HEK293 (cell line): ENCODE measurements around the gene SPTAN1.

ENCODE experiments used
- EGR2 ChIP-seq: fragments of 450-650 bp; formaldehyde crosslinking; IDR thresholded peaks from 2 replicates; pipeline ENCODE4 v1.5.1; 2016; ENCODE audit warnings: low read depth, missing biosample characterization, missing genetic modification characterization
- FEZF1 ChIP-seq: fragments of 450-650 bp; formaldehyde crosslinking; IDR thresholded peaks from 2 replicates; pipeline ENCODE4 v1.5.1; 2016; ENCODE audit warnings: missing biosample characterization, missing genetic modification characterization
- GLIS2 ChIP-seq: fragments of 450-650 bp; formaldehyde crosslinking; IDR thresholded peaks from 2 replicates; pipeline ENCODE4 v1.5.1; 2016; ENCODE audit warnings: missing biosample characterization, missing genetic modification characterization
- HOXC10 ChIP-seq: sonication (generic); formaldehyde crosslinking; IDR thresholded peaks from 2 replicates; pipeline ENCODE4 v1.8.1; 2023; ENCODE audit warnings: mild to moderate bottlenecking, missing genetic modification reagents
- KLF8 ChIP-seq: fragments of 450-650 bp; formaldehyde crosslinking; IDR thresholded peaks from 2 replicates; pipeline ENCODE4 v1.5.1; 2016; ENCODE audit warnings: missing biosample characterization, missing genetic modification characterization
- TRIM28 ChIP-seq: IDR thresholded peaks from 2 replicates; pipeline ENCODE4 v1.6.1; 2011; ENCODE audit warnings: low read length, control low read depth, borderline replicate concordance
- YY1 ChIP-seq: fragments of 450-650 bp; formaldehyde crosslinking; IDR thresholded peaks from 2 replicates; pipeline ENCODE4 v1.5.1; 2018; ENCODE audit warnings: missing biosample characterization, missing genetic modification characterization
- ZBTB21 ChIP-seq: fragments of 450-650 bp; formaldehyde crosslinking; IDR thresholded peaks from 2 replicates; pipeline ENCODE4 v1.5.1; 2017; ENCODE audit warnings: missing biosample characterization, missing genetic modification characterization
- ZFP69B ChIP-seq: fragments of 450-650 bp; formaldehyde crosslinking; IDR thresholded peaks from 2 replicates; pipeline ENCODE4 v1.5.1; 2016; ENCODE audit warnings: missing biosample characterization, missing genetic modification characterization
- ZNF10 ChIP-seq: fragments of 450-650 bp; formaldehyde crosslinking; IDR thresholded peaks from 2 replicates; pipeline ENCODE4 v1.5.1; 2017; ENCODE audit warnings: missing biosample characterization, missing genetic modification characterization
- ZNF140 ChIP-seq: fragments of 450-650 bp; formaldehyde crosslinking; IDR thresholded peaks from 2 replicates; pipeline ENCODE4 v1.5.1; 2016; ENCODE audit warnings: missing biosample characterization, missing genetic modification characterization
- ZNF211 ChIP-seq: fragments of 450-650 bp; formaldehyde crosslinking; IDR thresholded peaks from 2 replicates; pipeline ENCODE4 v1.5.1; 2016; ENCODE audit warnings: low read depth, missing biosample characterization, missing genetic modification characterization
- ZNF23 ChIP-seq: fragments of 450-650 bp; formaldehyde crosslinking; IDR thresholded peaks from 2 replicates; pipeline ENCODE4 v1.5.1; 2016; ENCODE audit warnings: missing biosample characterization, missing genetic modification characterization, borderline replicate concordance
- ZNF394 ChIP-seq: fragments of 450-650 bp; formaldehyde crosslinking; IDR thresholded peaks from 2 replicates; pipeline ENCODE4 v1.5.1; 2016; ENCODE audit warnings: missing biosample characterization, missing genetic modification characterization, mild to moderate bottlenecking, moderate library complexity, borderline replicate concordance
- ZNF433 ChIP-seq: fragments of 450-650 bp; formaldehyde crosslinking; IDR thresholded peaks from 2 replicates; pipeline ENCODE4 v1.5.1; 2016; ENCODE audit warnings: missing biosample characterization, missing genetic modification characterization, low read depth
- ZNF658 ChIP-seq: fragments of 450-650 bp; formaldehyde crosslinking; IDR thresholded peaks from 2 replicates; pipeline ENCODE4; 2016; ENCODE audit warnings: missing biosample characterization, missing genetic modification characterization
- ZNF768 ChIP-seq: fragments of 450-650 bp; formaldehyde crosslinking; IDR thresholded peaks from 2 replicates; pipeline ENCODE4 v1.5.1; 2018; ENCODE audit warnings: missing biosample characterization, mild to moderate bottlenecking, missing genetic modification characterization
- ZNF777 ChIP-seq: fragments of 450-650 bp; formaldehyde crosslinking; IDR thresholded peaks from 2 replicates; pipeline ENCODE4 v1.5.1; 2017; ENCODE audit warnings: missing biosample characterization, missing genetic modification characterization, borderline replicate concordance
- TF ChIP-seq, protein P1 (sequence below): fragments of 450-650 bp; formaldehyde crosslinking; IDR thresholded peaks from 2 replicates; pipeline ENCODE4 v1.5.1; 2016; ENCODE audit warnings: missing biosample characterization, missing genetic modification characterization
- TF ChIP-seq, protein P2 (sequence below): fragments of 450-650 bp; formaldehyde crosslinking; IDR thresholded peaks from 2 replicates; pipeline ENCODE4 v1.5.1; 2016; ENCODE audit warnings: missing biosample characterization, missing genetic modification characterization
- TF ChIP-seq, protein P3 (sequence below): fragments of 450-650 bp; formaldehyde crosslinking; optimal IDR thresholded peaks from 2 replicates; pipeline ENCODE3; 2016; ENCODE audit warnings: missing biosample characterization, mild to moderate bottlenecking, missing genetic modification characterization
- TF ChIP-seq, protein P4 (sequence below): fragments of 450-650 bp; IDR thresholded peaks from 2 replicates; pipeline ENCODE4 v1.5.1; 2018; ENCODE audit warnings: missing biosample characterization, mild to moderate bottlenecking, missing genetic modification characterization
- TF ChIP-seq, protein P5 (sequence below): fragments of 450-650 bp; formaldehyde crosslinking; IDR thresholded peaks from 2 replicates; pipeline ENCODE4 v1.5.1; 2016; ENCODE audit warnings: missing biosample characterization, missing genetic modification characterization
- TF ChIP-seq, protein P6 (sequence below): IDR thresholded peaks from 2 replicates; pipeline ENCODE4 v1.6.1; 2011; ENCODE audit warnings: mild to moderate bottlenecking, low read depth, low read length, borderline replicate concordance
- TF ChIP-seq, protein P7 (sequence below): fragments of 450-650 bp; formaldehyde crosslinking; IDR thresholded peaks from 2 replicates; pipeline ENCODE4 v1.5.1; 2016; ENCODE audit warnings: missing biosample characterization, missing genetic modification characterization
- TF ChIP-seq, protein P8 (sequence below): fragments of 450-650 bp; formaldehyde crosslinking; conservative IDR thresholded peaks from 2 replicates; pipeline ENCODE4 v1.5.1; 2016; ENCODE audit warnings: low read depth, missing biosample characterization, missing genetic modification characterization

SPTAN1 gene

DNA sequence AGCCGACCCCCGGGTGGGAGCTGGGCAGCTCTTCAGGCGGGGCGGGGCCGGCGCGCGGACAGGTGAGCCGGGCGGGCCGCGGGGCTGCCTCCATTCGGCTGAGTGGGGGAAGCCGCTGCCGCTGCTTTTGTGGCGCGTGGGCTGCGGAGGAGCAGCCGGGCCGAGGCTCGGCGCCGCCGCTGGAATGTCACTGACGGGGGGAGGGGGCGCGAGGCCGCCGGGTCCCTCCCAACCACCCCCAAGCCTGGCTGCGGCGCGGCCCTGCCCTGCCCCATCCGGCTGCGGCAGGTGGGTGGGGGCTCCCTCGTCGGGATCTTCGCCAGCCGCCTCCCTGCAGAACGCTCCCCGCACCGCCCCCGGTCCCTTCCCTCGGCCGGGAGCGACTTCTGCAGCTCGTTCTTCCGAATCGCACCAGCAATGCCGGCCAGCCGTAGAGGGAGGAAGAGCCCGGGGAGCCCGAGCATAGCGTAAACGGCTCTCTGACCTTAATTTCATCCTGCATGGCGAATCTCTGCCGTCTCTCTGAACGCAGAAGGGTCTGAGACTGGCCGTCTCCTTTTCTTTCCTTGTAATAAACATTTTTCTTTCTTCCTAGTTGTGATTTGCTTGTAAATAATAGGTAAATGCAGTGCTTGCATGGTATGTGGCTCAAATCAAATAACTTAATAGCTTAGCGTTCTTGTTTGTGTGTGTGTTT lies 505 bp downstream of the SPTAN1 start (continued):
- TF ChIP-seq ZNF777 (tag by site-specific recombination): no peak
- peak; percentile 88 for TF ChIP-seq EGR2
- TF ChIP-seq, protein P1, sequence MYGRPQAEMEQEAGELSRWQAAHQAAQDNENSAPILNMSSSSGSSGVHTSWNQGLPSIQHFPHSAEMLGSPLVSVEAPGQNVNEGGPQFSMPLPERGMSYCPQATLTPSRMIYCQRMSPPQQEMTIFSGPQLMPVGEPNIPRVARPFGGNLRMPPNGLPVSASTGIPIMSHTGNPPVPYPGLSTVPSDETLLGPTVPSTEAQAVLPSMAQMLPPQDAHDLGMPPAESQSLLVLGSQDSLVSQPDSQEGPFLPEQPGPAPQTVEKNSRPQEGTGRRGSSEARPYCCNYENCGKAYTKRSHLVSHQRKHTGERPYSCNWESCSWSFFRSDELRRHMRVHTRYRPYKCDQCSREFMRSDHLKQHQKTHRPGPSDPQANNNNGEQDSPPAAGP: 0 out of 2 replicates have a peak, but pooled peaks have one; percentile 50
- TF ChIP-seq, protein P2, sequence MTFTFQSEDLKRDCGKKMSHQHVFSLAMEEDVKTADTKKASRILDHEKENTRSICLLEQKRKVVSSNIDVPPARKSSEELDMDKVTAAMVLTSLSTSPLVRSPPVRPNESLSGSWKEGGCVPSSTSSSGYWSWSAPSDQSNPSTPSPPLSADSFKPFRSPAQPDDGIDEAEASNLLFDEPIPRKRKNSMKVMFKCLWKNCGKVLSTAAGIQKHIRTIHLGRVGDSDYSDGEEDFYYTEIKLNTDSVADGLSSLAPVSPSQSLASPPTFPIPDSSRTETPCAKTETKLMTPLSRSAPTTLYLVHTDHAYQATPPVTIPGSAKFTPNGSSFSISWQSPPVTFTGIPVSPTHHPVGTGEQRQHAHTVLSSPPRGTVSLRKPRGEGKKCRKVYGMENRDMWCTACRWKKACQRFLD (tag by site-specific recombination): no peak
- TF ChIP-seq GLIS2 (tag by site-specific recombination): peak; percentile 87
- TF ChIP-seq ZNF394: no peak
- TF ChIP-seq KLF8 (tag by site-specific recombination): peak; percentile 62; the same call in 1 of the 2 replicates
- TF ChIP-seq, protein P3, sequence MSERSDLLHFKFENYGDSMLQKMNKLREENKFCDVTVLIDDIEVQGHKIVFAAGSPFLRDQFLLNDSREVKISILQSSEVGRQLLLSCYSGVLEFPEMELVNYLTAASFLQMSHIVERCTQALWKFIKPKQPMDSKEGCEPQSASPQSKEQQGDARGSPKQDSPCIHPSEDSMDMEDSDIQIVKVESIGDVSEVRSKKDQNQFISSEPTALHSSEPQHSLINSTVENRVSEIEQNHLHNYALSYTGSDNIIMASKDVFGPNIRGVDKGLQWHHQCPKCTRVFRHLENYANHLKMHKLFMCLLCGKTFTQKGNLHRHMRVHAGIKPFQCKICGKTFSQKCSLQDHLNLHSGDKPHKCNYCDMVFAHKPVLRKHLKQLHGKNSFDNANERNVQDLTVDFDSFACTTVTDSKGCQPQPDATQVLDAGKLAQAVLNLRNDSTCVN (tag by site-specific recombination): peak; percentile 55
- TF ChIP-seq, protein P4, sequence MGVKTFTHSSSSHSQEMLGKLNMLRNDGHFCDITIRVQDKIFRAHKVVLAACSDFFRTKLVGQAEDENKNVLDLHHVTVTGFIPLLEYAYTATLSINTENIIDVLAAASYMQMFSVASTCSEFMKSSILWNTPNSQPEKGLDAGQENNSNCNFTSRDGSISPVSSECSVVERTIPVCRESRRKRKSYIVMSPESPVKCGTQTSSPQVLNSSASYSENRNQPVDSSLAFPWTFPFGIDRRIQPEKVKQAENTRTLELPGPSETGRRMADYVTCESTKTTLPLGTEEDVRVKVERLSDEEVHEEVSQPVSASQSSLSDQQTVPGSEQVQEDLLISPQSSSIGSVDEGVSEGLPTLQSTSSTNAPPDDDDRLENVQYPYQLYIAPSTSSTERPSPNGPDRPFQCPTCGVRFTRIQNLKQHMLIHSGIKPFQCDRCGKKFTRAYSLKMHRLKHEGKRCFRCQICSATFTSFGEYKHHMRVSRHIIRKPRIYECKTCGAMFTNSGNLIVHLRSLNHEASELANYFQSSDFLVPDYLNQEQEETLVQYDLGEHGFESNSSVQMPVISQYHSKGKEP (tag by site-specific recombination): no peak
- TF ChIP-seq ZNF768 (tag by site-specific recombination): no peak
- no peak for TF ChIP-seq ZNF140 (tag by site-specific recombination)
- no peak for TF ChIP-seq ZNF433
- TF ChIP-seq, protein P5, sequence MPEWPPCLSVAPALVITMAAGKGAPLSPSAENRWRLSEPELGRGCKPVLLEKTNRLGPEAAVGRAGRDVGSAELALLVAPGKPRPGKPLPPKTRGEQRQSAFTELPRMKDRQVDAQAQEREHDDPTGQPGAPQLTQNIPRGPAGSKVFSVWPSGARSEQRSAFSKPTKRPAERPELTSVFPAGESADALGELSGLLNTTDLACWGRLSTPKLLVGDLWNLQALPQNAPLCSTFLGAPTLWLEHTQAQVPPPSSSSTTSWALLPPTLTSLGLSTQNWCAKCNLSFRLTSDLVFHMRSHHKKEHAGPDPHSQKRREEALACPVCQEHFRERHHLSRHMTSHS (tag by site-specific recombination): no peak
- TF ChIP-seq, protein P6, sequence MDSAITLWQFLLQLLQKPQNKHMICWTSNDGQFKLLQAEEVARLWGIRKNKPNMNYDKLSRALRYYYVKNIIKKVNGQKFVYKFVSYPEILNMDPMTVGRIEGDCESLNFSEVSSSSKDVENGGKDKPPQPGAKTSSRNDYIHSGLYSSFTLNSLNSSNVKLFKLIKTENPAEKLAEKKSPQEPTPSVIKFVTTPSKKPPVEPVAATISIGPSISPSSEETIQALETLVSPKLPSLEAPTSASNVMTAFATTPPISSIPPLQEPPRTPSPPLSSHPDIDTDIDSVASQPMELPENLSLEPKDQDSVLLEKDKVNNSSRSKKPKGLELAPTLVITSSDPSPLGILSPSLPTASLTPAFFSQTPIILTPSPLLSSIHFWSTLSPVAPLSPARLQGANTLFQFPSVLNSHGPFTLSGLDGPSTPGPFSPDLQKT: no peak
- TF ChIP-seq, protein P7, sequence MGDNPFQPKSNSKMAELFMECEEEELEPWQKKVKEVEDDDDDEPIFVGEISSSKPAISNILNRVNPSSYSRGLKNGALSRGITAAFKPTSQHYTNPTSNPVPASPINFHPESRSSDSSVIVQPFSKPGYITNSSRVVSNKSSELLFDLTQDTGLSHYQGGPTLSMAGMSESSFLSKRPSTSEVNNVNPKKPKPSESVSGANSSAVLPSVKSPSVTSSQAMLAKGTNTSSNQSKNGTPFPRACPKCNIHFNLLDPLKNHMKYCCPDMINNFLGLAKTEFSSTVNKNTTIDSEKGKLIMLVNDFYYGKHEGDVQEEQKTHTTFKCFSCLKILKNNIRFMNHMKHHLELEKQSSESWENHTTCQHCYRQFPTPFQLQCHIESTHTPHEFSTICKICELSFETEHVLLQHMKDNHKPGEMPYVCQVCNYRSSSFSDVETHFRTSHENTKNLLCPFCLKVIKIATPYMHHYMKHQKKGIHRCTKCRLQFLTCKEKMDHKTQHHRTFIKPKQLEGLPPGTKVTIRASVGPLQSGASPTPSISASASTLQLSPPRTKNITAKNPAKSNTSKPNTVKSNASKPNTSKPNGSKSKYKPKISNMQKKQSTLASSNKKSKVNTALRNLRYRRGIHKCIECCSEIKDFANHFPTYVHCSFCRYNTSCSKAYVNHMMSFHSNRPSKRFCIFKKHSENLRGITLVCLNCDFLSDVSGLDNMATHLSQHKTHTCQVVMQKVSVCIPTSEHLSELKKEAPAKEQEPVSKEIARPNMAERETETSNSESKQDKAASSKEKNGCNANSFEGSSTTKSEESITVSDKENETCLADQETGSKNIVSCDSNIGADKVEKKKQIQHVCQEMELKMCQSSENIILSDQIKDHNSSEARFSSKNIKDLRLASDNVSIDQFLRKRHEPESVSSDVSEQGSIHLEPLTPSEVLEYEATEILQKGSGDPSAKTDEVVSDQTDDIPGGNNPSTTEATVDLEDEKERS (tag by site-specific recombination): no peak
- TF ChIP-seq ZNF658 (tag by site-specific recombination): no peak
- no peak for TF ChIP-seq ZNF10 (tag by site-specific recombination)
- peak; percentile 26; the same call in 1 of the 2 replicates for TF ChIP-seq YY1 (tag by site-specific recombination)
- no peak for TF ChIP-seq ZNF23 (tag by site-specific recombination)
- TF ChIP-seq, protein P8, sequence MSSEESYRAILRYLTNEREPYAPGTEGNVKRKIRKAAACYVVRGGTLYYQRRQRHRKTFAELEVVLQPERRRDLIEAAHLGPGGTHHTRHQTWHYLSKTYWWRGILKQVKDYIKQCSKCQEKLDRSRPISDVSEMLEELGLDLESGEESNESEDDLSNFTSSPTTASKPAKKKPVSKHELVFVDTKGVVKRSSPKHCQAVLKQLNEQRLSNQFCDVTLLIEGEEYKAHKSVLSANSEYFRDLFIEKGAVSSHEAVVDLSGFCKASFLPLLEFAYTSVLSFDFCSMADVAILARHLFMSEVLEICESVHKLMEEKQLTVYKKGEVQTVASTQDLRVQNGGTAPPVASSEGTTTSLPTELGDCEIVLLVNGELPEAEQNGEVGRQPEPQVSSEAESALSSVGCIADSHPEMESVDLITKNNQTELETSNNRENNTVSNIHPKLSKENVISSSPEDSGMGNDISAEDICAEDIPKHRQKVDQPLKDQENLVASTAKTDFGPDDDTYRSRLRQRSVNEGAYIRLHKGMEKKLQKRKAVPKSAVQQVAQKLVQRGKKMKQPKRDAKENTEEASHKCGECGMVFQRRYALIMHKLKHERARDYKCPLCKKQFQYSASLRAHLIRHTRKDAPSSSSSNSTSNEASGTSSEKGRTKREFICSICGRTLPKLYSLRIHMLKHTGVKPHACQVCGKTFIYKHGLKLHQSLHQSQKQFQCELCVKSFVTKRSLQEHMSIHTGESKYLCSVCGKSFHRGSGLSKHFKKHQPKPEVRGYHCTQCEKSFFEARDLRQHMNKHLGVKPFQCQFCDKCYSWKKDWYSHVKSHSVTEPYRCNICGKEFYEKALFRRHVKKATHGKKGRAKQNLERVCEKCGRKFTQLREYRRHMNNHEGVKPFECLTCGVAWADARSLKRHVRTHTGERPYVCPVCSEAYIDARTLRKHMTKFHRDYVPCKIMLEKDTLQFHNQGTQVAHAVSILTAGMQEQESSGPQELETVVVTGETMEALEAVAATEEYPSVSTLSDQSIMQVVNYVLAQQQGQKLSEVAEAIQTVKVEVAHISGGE: no peak
- TF ChIP-seq ZBTB21 (tag by site-specific recombination): no peak
- TF ChIP-seq FEZF1 (tag by site-specific recombination): no peak
- TF ChIP-seq ZNF211 (tag by site-specific recombination): no peak
- TF ChIP-seq TRIM28: no peak
- no peak for TF ChIP-seq ZFP69B (tag by site-specific recombination)
- no peak for TF ChIP-seq HOXC10 (CRISPR knock-in tag)
